K562 (cell line): ENCODE measurements around the gene ATP1A2. TPM values are rescaled to one million over a fixed set of nuclear protein-coding genes. Genes with fewer than 3 reads are reported as not detected.

ENCODE experiments used
- ATAC-seq: fragments of 200-7000 bp; cut with Tn5 transposase; 3 replicates; pipeline ENCODE4 v1.9.1; 2020; ENCODE audit warnings: moderate library complexity
- BruUV-seq: library from RNA; stranded (reverse); fragments of 400-500 nt; replicated peaks from 2 replicates; lab custom pipeline; 2021; lab: Mats Ljungman, UMichigan
- CTCF ChIA-PET: fragments of 300-600 bp; formaldehyde crosslinking; extraction: SDS; loops from one replicate; lab custom pipeline; 2021; ENCODE audit warnings: low intra/inter-chr PET ratio; lab: Yijun Ruan, JAX
- POLR2A ChIA-PET: fragments of 300-600, 350-650 bp; sonication (Branson Sonifier 250); formaldehyde crosslinking; extraction: SDS; loops from one replicate; lab custom pipeline; 2021; ENCODE audit warnings: antibody characterized with exemption, inconsistent platforms; lab: Yijun Ruan, JAX
- DNase-seq, 4 experiments: peaks; one replicate each; pipeline versions ENCODE4 v3.0.0 to v3.0.0-alpha.2; 2011 to 2018; ENCODE audit warnings: low spot score in 3 of 4, mixed read lengths in 3 of 4; ENCODE audit errors: extremely low read depth in 1 of 4
- FAIRE-seq: peaks from 2 replicates; lab custom pipeline; 2011; peaks lifted over from hg19 to GRCh38; lab: Jason Lieb, UNC
- H2AFZ ChIP-seq: 2 replicates; pipeline ENCODE4 v1.6.0; 2011; ENCODE audit warnings: low read depth, low read length, control low read depth, inconsistent platforms
- H3K27ac ChIP-seq: fragments of 200-600 bp; 3 replicates; pipeline ENCODE4 v1.8.0; 2011; ENCODE audit warnings: low read depth, mild to moderate bottlenecking, control low read depth, inconsistent platforms, low read length, moderate library complexity, mixed read lengths; ENCODE audit errors: extremely low read depth
- H3K27me3 ChIP-seq, 2 experiments: fragments of 300-600 bp in 1 of 2; 2 replicates in 1 of 2; 3 replicates in 1 of 2; pipeline versions ENCODE4 v1.6.0 to v1.8.0; 2011; ENCODE audit warnings: inconsistent platforms in 2 of 2, low read length in 2 of 2, mild to moderate bottlenecking in 1 of 2, mixed read lengths in 1 of 2, moderate library complexity in 1 of 2; ENCODE audit not compliant: control insufficient read depth in 2 of 2, insufficient read depth in 2 of 2
- H3K36me3 ChIP-seq: fragments of 300-600 bp; 3 replicates; pipeline ENCODE4 v1.8.0; 2011; ENCODE audit warnings: mild to moderate bottlenecking, low read length, inconsistent platforms; ENCODE audit not compliant: control insufficient read depth, insufficient read depth
- H3K4me1 ChIP-seq, 2 experiments: fragments of 200-600 bp in 1 of 2; replicated peaks in 1 of 2; 2 replicates in 1 of 2; 3 replicates in 1 of 2; pipeline versions ENCODE4 v1.5.1 to v1.8.0; 2011; ENCODE audit warnings: inconsistent platforms in 2 of 2, low read length in 2 of 2, mild to moderate bottlenecking in 1 of 2, mixed read lengths in 1 of 2, moderate library complexity in 1 of 2; ENCODE audit not compliant: control insufficient read depth in 2 of 2, insufficient read depth in 2 of 2
- H3K4me2 ChIP-seq: 2 replicates; pipeline ENCODE4 v1.6.1; 2011; ENCODE audit warnings: low read length, control low read depth, inconsistent platforms, mixed read lengths; ENCODE audit not compliant: insufficient read depth
- H3K4me3 ChIP-seq: fragments of 200-600 bp; sonication (generic), shearing (Covaris generic); 2 replicates; pipeline ENCODE4 v1.5.1; 2016; ENCODE audit warnings: control low read depth, inconsistent platforms
- H3K79me2 ChIP-seq: fragments of 200-600 bp; 3 replicates; pipeline ENCODE4 v1.8.0; 2011; ENCODE audit warnings: low read length, inconsistent platforms; ENCODE audit not compliant: control insufficient read depth, insufficient read depth
- H3K9ac ChIP-seq, 2 experiments: 2 replicates each; pipeline versions ENCODE4 v1.6.0 to v1.6.1; 2011; ENCODE audit warnings: low read depth in 2 of 2, low read length in 2 of 2, control low read depth in 1 of 2, inconsistent platforms in 1 of 2, mild to moderate bottlenecking in 1 of 2, mixed read lengths in 1 of 2; ENCODE audit not compliant: insufficient read depth in 1 of 2
- H3K9me1 ChIP-seq: one replicate; pipeline ENCODE4 v1.6.0; 2011; ENCODE audit warnings: inconsistent platforms, mild to moderate bottlenecking, low read length, moderate library complexity; ENCODE audit not compliant: control insufficient read depth, insufficient read depth
- H3K9me3 ChIP-seq: replicated peaks from 2 replicates; pipeline ENCODE4 v1.5.1; 2011; ENCODE audit warnings: low read depth, low read length, inconsistent platforms; ENCODE audit not compliant: control insufficient read depth, insufficient read depth
- H4K20me1 ChIP-seq: replicated peaks from 2 replicates; pipeline ENCODE4 v1.6.1; 2011; ENCODE audit warnings: low read length, inconsistent platforms, mixed read lengths; ENCODE audit not compliant: control insufficient read depth, insufficient read depth
- CBFA2T2 ChIP-seq: fragments of 450-650 bp; conservative IDR thresholded peaks from 2 replicates; pipeline ENCODE4 v1.6.1; 2017; ENCODE audit warnings: mild to moderate bottlenecking
- CHD2 ChIP-seq: IDR thresholded peaks from 2 replicates; pipeline ENCODE4 v1.6.1; 2011; ENCODE audit warnings: low read depth, low read length
- DMBX1 ChIP-seq: fragments of 250-450 bp; sonication (Bioruptor Pico); IDR thresholded peaks from 2 replicates; pipeline ENCODE4 v1.8.0; 2022; ENCODE audit warnings: inconsistent platforms, mild to moderate bottlenecking, moderate library complexity, borderline replicate concordance
- GABPB1 ChIP-seq: sonication (generic); formaldehyde crosslinking; IDR thresholded peaks from 2 replicates; pipeline ENCODE4 v1.8.0; 2022; ENCODE audit warnings: mild to moderate bottlenecking, missing genetic modification reagents
- GTF2A2 ChIP-seq: IDR thresholded peaks from 2 replicates; pipeline ENCODE4 v1.6.1; 2016; ENCODE audit warnings: mild to moderate bottlenecking, missing genetic modification characterization, missing compliant biosample characterization
- ILK ChIP-seq: fragments of 450-650 bp; IDR thresholded peaks from 2 replicates; pipeline ENCODE4 v1.6.1; 2016; ENCODE audit warnings: missing genetic modification characterization, low read depth, mild to moderate bottlenecking, missing compliant biosample characterization, moderate library complexity, borderline replicate concordance
- MCM2 ChIP-seq: fragments of 450-650 bp; IDR thresholded peaks from 2 replicates; pipeline ENCODE4 v1.6.1; 2017; ENCODE audit warnings: low read depth, mild to moderate bottlenecking
- NFXL1 ChIP-seq: fragments of 450-650 bp; formaldehyde crosslinking; IDR thresholded peaks from 2 replicates; pipeline ENCODE4 v1.4.0; 2021; ENCODE audit warnings: mild to moderate bottlenecking
- RNF219 ChIP-seq: fragments of 250-450 bp; sonication (Bioruptor Pico); IDR thresholded peaks from 2 replicates; pipeline ENCODE4 v1.5.0; 2022; ENCODE audit warnings: mild to moderate bottlenecking
- SMARCC2 ChIP-seq: fragments of 450-650 bp; IDR thresholded peaks from 2 replicates; pipeline ENCODE4 v1.6.1; 2017; ENCODE audit warnings: antibody characterized with exemption, moderate library complexity, mild to moderate bottlenecking, low read depth
- THAP7 ChIP-seq: fragments of 250-450 bp; sonication (Bioruptor Pico); IDR thresholded peaks from 2 replicates; pipeline ENCODE4 v1.5.0; 2021
- THRA ChIP-seq: fragments of 450-650 bp; IDR thresholded peaks from 2 replicates; pipeline ENCODE4 v1.6.1; 2017; ENCODE audit warnings: mild to moderate bottlenecking, moderate library complexity
- TOE1 ChIP-seq, 2 experiments: fragments of 450-650 bp in 1 of 2; sonication (generic) in 1 of 2; formaldehyde crosslinking in 1 of 2; IDR thresholded peaks; 2 replicates each; pipeline versions ENCODE4 v1.7.1 to v1.8.0; 2016 to 2022; ENCODE audit warnings: borderline replicate concordance in 2 of 2, mild to moderate bottlenecking in 2 of 2, antibody characterized with exemption in 1 of 2, inconsistent platforms in 1 of 2, low read depth in 1 of 2, missing genetic modification reagents in 1 of 2, moderate library complexity in 1 of 2
- ZC3H4 ChIP-seq: sonication (generic); formaldehyde crosslinking; IDR thresholded peaks from 2 replicates; pipeline ENCODE4 v1.9.0; 2021; ENCODE audit warnings: missing genetic modification reagents, borderline replicate concordance
- ZNF12 ChIP-seq: sonication (generic); formaldehyde crosslinking; IDR thresholded peaks from 2 replicates; pipeline ENCODE4 v1.4.0; 2020; ENCODE audit warnings: mild to moderate bottlenecking, missing genetic modification reagents
- ZNF217 ChIP-seq: sonication (generic); formaldehyde crosslinking; IDR thresholded peaks from 2 replicates; pipeline ENCODE4 v1.8.0; 2022; ENCODE audit warnings: mild to moderate bottlenecking, missing genetic modification reagents
- ZNF395 ChIP-seq: fragments of 200-800 bp; sonication (Bioruptor generic); IDR thresholded peaks from 2 replicates; pipeline ENCODE4 v1.6.1; 2017; ENCODE audit warnings: missing genetic modification characterization, missing compliant biosample characterization
- WGBS: fragments of 100-300 bp; shearing (Covaris generic); methylation state at CpG from one replicate; pipeline ENCODE4 v1.1.6; 2016; ENCODE audit warnings: low coverage, mixed read lengths; ENCODE audit not compliant: insufficient coverage; ENCODE audit errors: missing lambda C conversion rate; 5-methylcytosine and 5-hydroxymethylcytosine counted together
- in situ Hi-C: fragments of 300-500 bp; cut with MboI; formaldehyde crosslinking; loops from 4 replicates; pipeline ENCODE4 v1.15.0; 2018; ENCODE audit warnings: inconsistent platforms, mixed read lengths
- intact Hi-C: fragments of 100-400 bp; cut with micrococcal nuclease; formaldehyde crosslinking; loops from 2 replicates; pipeline ENCODE4 v1.14.2; 2022
- polyA plus RNA-seq, 8 experiments: library from polyadenylated mRNA; depleted of rRNA in 4 of 8; stranded (reverse) in 5 of 8; unstranded in 3 of 8; fragments of >200 nt; fragmentation: Nextera tagmentation in 2 of 8; fragmentation: Illumina TruSeq in 1 of 8; extraction: Ambion mirVana in 2 of 8; extraction: Trizol in 1 of 8; gene quantifications; 2 replicates each; pipeline versions ENCODE4 v1.2.1 to v1.2.3, GENCODE V29; 2011 to 2014; ENCODE audit warnings: inconsistent platforms in 1 of 8, missing spikeins in 1 of 8
- total RNA-seq, 7 experiments: library from RNA; depleted of rRNA in 6 of 7; stranded (reverse); fragments of >200 nt in 6 of 7; fragmentation: Illumina TruSeq in 2 of 7; extraction: Trizol in 2 of 7; gene quantifications; 2 replicates each; pipeline versions ENCODE4 v1.2.1 to v1.2.3, GENCODE V29; 2011 to 2021; ENCODE audit warnings: low replicate concordance in 1 of 7

The ATP1A2 gene
- total and polyA plus RNA-seq, 9 of the 15 experiments (the other 6 are each of a cell fraction or from before 2014, with no cell fraction given) = 0.04 to 0.11 (median 0.09) TPM; not detected in 6

GRCh38 chr1:160118928-160119327 lies 3.4 kb downstream of the ATP1A2 start (continued):
- no peak for TF ChIP-seq MCM2
- no peak for TF ChIP-seq ILK (tag)
- TF ChIP-seq ZNF12 (CRISPR knock-in tag) = no peak
- no peak for TF ChIP-seq CBFA2T2
- no peak for TF ChIP-seq ZNF217 (CRISPR knock-in tag)
- no peak for TF ChIP-seq DMBX1

GRCh38 chr1:160120797-160121196 lies 5.2 kb downstream of the ATP1A2 start:
- Histone ChIP-seq H3K27ac (no peak overlapping the region), H4K20me1 (no peaks in the 10 kb centered on the region), H3K9ac (no peak overlapping the region), H3K9me3 (no peaks in the 10 kb centered on the region), H3K9me1 (no peaks in the 10 kb centered on the region), H3K36me3 (no peaks in the 10 kb centered on the region), H3K79me2 (no peaks in the 10 kb centered on the region), H2AFZ (no peak overlapping the region), H3K4me1 (no peaks in the 10 kb centered on the region; a peak in 1 of 5 replicates), H3K27me3 (peaks cover 19 to 52% of the 10 kb centered on the region in 2 experiments), H3K4me2 (no peak overlapping the region), H3K4me3 (no peak overlapping the region)
- no TSS peak for BruUV-seq
- ChIA-PET POLR2A (interaction anchor here (1.2 kb wide), 1 partner anchor 17 kb away, joined by 3 read pairs; no protein-coding TSS in a partner anchor), CTCF (no interaction called here)
- in situ Hi-C loops = no loop called here
- FAIRE-seq (no peak), DNase-seq (no peak), ATAC-seq (no peak)
- intact Hi-C loops = no loop called here
- WGBS = 0% methylated on average over 5 of the region's 5 CpGs
- TF ChIP-seq TOE1 (IDR thresholded peaks at IDR 0.05; ENCODE audit: borderline replicate concordance) (no peak), TOE1 (CRISPR knock-in tag; IDR thresholded peaks at IDR 0.05; ENCODE audit: borderline replicate concordance, low read depth) (no peak), THRA (no peak), SMARCC2 (no peak), CHD2 (no peak), NFXL1 (CRISPR knock-in tag) (no peak), RNF219 (CRISPR knock-in tag) (no peak), ZNF395 (no peak), GTF2A2 (tag) (no peak), THAP7 (no peak), GABPB1 (CRISPR knock-in tag) (no peak), ZC3H4 (no peak)
